A549 (cell line): ENCODE results near the gene HTR2B. TPM values are rescaled to one million over a fixed set of nuclear protein-coding genes. Genes with fewer than 3 reads are reported as not detected.
A peak's percentile ranks its signal among the peaks of the same experiment; 100 is the strongest.

Experiments used
- ATAC-seq, 2 experiments: fragments of 200-7000 bp in 1 of 2; fragments of >200 bp in 1 of 2; cut with Nextera tagmentation in 1 of 2; cut with Tn5 transposase in 1 of 2; 3 replicates each; pipeline versions ENCODE4 v1.8.0 to v1.9.1; 2018 to 2020; ENCODE audit warnings: mild to moderate bottlenecking in 1 of 2, moderate library complexity in 1 of 2
- CTCF ChIA-PET: fragments of 300-600 bp; sonication (Branson Sonifier 250); formaldehyde crosslinking; extraction: SDS; loops from one replicate; lab custom pipeline; 2021; ENCODE audit warnings: antibody characterized with exemption, inconsistent platforms; lab: Yijun Ruan, JAX
- POLR2A ChIA-PET: fragments of 350-600 bp; formaldehyde crosslinking; extraction: SDS; loops from one replicate; lab custom pipeline; 2021; ENCODE audit warnings: antibody characterized with exemption, inconsistent platforms; lab: Yijun Ruan, JAX
- DNase-seq, 2 experiments: peaks; one replicate each; pipeline versions ENCODE4 v3.0.0 to v3.0.0-alpha.2; 2011 to 2016; ENCODE audit warnings: low read depth in 1 of 2, low spot score in 1 of 2
- FAIRE-seq: peaks from 2 replicates; lab custom pipeline; 2011; peaks lifted over from hg19 to GRCh38; lab: Jason Lieb, UNC
- H3K27ac ChIP-seq, 2 experiments: fragments of >200 bp; sonication (Bioruptor Twin); formaldehyde crosslinking; 3 replicates each; pipeline ENCODE4 v1.5.1; 2016 to 2017
- H3K4me1 ChIP-seq: fragments of >200 bp; sonication (Bioruptor Twin); formaldehyde crosslinking; 3 replicates; pipeline ENCODE4 v1.6.1; 2016
- H3K4me2 ChIP-seq: fragments of >200 bp; sonication (Bioruptor Twin); formaldehyde crosslinking; 3 replicates; pipeline ENCODE4 v1.6.1; 2016
- H3K4me3 ChIP-seq: fragments of >200 bp; sonication (Bioruptor Twin); formaldehyde crosslinking; 3 replicates; pipeline ENCODE4 v1.5.1; 2016
- H3K9me3 ChIP-seq: fragments of >200 bp; sonication (Bioruptor Twin); formaldehyde crosslinking; 3 replicates; pipeline ENCODE4 v1.6.1; 2016
- ATOH8 ChIP-seq: fragments of 250-450 bp; sonication (Bioruptor Pico); IDR thresholded peaks from 2 replicates; pipeline ENCODE4 v1.5.0; 2020; ENCODE audit warnings: low read depth, mild to moderate bottlenecking, moderate library complexity
- BCL3 ChIP-seq: fragments of >200 bp; sonication (Bioruptor Twin); formaldehyde crosslinking; IDR thresholded peaks from 3 replicates; pipeline ENCODE4 v1.6.1; 2016
- CEBPB ChIP-seq, 2 experiments: fragments of >200 bp in 1 of 2; sonication (Bioruptor Twin) in 1 of 2; formaldehyde crosslinking in 1 of 2; IDR thresholded peaks; 2 replicates each; pipeline ENCODE4 v1.6.1; 2012 to 2016
- CHD2 ChIP-seq: fragments of 150-350 bp; IDR thresholded peaks from 2 replicates; pipeline ENCODE4 v1.6.1; 2014; ENCODE audit warnings: low read length; ENCODE audit not compliant: partially characterized antibody
- CTCF ChIP-seq: fragments of >200 bp; sonication (Bioruptor Twin); formaldehyde crosslinking; IDR thresholded peaks from 3 replicates; pipeline ENCODE4 v1.5.1; 2016
- ESRRA ChIP-seq: fragments of 150-350 bp; IDR thresholded peaks from 2 replicates; pipeline ENCODE4 v1.6.1; 2014; ENCODE audit warnings: mild to moderate bottlenecking, low read length, borderline replicate concordance
- FOSB ChIP-seq: fragments of 250-450 bp; sonication (Bioruptor Pico); IDR thresholded peaks from 2 replicates; pipeline ENCODE4 v1.5.0; 2020; ENCODE audit warnings: mild to moderate bottlenecking, moderate library complexity
- FOSL2 ChIP-seq, 2 experiments: fragments of 450-650 bp in 1 of 2; fragments of >200 bp in 1 of 2; sonication (Bioruptor Twin) in 1 of 2; formaldehyde crosslinking; IDR thresholded peaks; 2 replicates each; pipeline versions ENCODE4 v1.5.0 to v1.6.1; 2016 to 2020; ENCODE audit warnings: mild to moderate bottlenecking in 1 of 2, moderate library complexity in 1 of 2
- FOXS1 ChIP-seq: fragments of 250-450 bp; sonication (Bioruptor Pico); IDR thresholded peaks from 2 replicates; pipeline ENCODE4 v1.5.0; 2020; ENCODE audit warnings: mild to moderate bottlenecking, moderate library complexity
- JUN ChIP-seq, 2 experiments: fragments of >200 bp; sonication (Bioruptor Twin); formaldehyde crosslinking; IDR thresholded peaks; 2 replicates in 1 of 2; 3 replicates in 1 of 2; pipeline ENCODE4 v1.6.1; 2016 to 2017
- KDM5A ChIP-seq: fragments of 200-600 bp; sonication (generic); IDR thresholded peaks from 2 replicates; pipeline ENCODE4 v1.6.1; 2016; ENCODE audit warnings: antibody characterized with exemption, mild to moderate bottlenecking
- MAFK ChIP-seq: fragments of 450-650 bp; IDR thresholded peaks from 2 replicates; pipeline ENCODE4 v1.6.1; 2014; ENCODE audit not compliant: partially characterized antibody
- NFE2L2 ChIP-seq: fragments of 150-350 bp; conservative IDR thresholded peaks from 2 replicates; pipeline ENCODE4 v1.6.1; 2014; ENCODE audit warnings: low read length
- NR3C1 ChIP-seq: fragments of >200 bp; sonication (Bioruptor Twin); formaldehyde crosslinking; IDR thresholded peaks from 3 replicates; pipeline ENCODE4 v1.6.1; 2017
- POLR2A ChIP-seq: IDR thresholded peaks from 2 replicates; pipeline ENCODE4 v1.6.1; 2012; ENCODE audit warnings: mild to moderate bottlenecking, low read length
- RARB ChIP-seq: fragments of 250-450 bp; sonication (Bioruptor Pico); IDR thresholded peaks from 2 replicates; pipeline ENCODE4 v1.8.0; 2021; ENCODE audit warnings: mild to moderate bottlenecking, moderate library complexity
- RFX5 ChIP-seq: fragments of 450-650 bp; IDR thresholded peaks from 2 replicates; pipeline ENCODE4 v1.7.1; 2014; ENCODE audit warnings: antibody characterized with exemption, mild to moderate bottlenecking, moderate library complexity
- SREBF2 ChIP-seq: fragments of 450-650 bp; IDR thresholded peaks from 2 replicates; pipeline ENCODE4 v1.6.1; 2014; ENCODE audit warnings: mild to moderate bottlenecking, moderate library complexity
- WGBS: methylation state at CpG from one replicate; pipeline ENCODE4 v1.1.6; 2017; ENCODE audit errors: missing lambda C conversion rate; 5-methylcytosine and 5-hydroxymethylcytosine counted together
- polyA minus RNA-seq: library from RNA; depleted of rRNA, polyadenylated mRNA; stranded (reverse); fragments of >200 nt; gene quantifications from 2 replicates; pipeline ENCODE4 v1.2.3, GENCODE V29; 2011; rRNA and poly(A)+ RNA removed
- polyA plus RNA-seq, 4 experiments: library from polyadenylated mRNA; depleted of rRNA in 3 of 4; stranded (reverse); fragments of >200 nt; fragmentation: RNase III in 1 of 4; extraction: RNeasy Plus Mini Kit Qiagen cat#74134 plus additional on column Dnase treatment in 1 of 4; gene quantifications; 2 replicates in 3 of 4; 3 replicates in 1 of 4; pipeline ENCODE4 v1.2.3, GENCODE V29; 2011 to 2017
- TF ChIP-seq, protein P1 (sequence below): fragments of 250-450 bp; sonication (Bioruptor Pico); IDR thresholded peaks from 2 replicates; pipeline ENCODE4 v1.5.0; 2021; ENCODE audit warnings: mild to moderate bottlenecking, moderate library complexity, borderline replicate concordance
- TF ChIP-seq, protein P2 (sequence below): fragments of >200 bp; sonication (Bioruptor Twin); formaldehyde crosslinking; IDR thresholded peaks from 2 replicates; pipeline ENCODE4 v1.6.1; 2016
- TF ChIP-seq, protein P3 (sequence below): IDR thresholded peaks from 2 replicates; pipeline ENCODE4 v1.6.1; 2012; ENCODE audit warnings: low read depth, borderline replicate concordance
- TF ChIP-seq, protein P4 (sequence below): IDR thresholded peaks from 2 replicates; pipeline ENCODE4 v1.6.1; 2012
- TF ChIP-seq, protein P5 (sequence below): fragments of 150-350 bp; IDR thresholded peaks from 2 replicates; pipeline ENCODE4 v1.6.1; 2014; ENCODE audit warnings: low read depth, mild to moderate bottlenecking, low read length

Gene HTR2B
- polyA plus RNA-seq (2011; rRNA removed) (1.4 and 1.5 TPM in 2 replicates), polyA plus RNA-seq (2017; fragmentation: RNase III; extraction: RNeasy Plus Mini Kit Qiagen cat#74134 plus additional on column Dnase treatment) (0.21 to 0.30 TPM (median 0.22 TPM) in 3 replicates), polyA minus RNA-seq (0.63 and 0.74 TPM in 2 replicates)
- 0.36 and 0.40 TPM in 2 replicates for polyA plus RNA-seq (2012; cell fraction: cytosol; rRNA removed)
- 0.22 and 0.37 TPM in 2 replicates for polyA plus RNA-seq (2012; cell fraction: nucleus; rRNA removed)

DNA sequence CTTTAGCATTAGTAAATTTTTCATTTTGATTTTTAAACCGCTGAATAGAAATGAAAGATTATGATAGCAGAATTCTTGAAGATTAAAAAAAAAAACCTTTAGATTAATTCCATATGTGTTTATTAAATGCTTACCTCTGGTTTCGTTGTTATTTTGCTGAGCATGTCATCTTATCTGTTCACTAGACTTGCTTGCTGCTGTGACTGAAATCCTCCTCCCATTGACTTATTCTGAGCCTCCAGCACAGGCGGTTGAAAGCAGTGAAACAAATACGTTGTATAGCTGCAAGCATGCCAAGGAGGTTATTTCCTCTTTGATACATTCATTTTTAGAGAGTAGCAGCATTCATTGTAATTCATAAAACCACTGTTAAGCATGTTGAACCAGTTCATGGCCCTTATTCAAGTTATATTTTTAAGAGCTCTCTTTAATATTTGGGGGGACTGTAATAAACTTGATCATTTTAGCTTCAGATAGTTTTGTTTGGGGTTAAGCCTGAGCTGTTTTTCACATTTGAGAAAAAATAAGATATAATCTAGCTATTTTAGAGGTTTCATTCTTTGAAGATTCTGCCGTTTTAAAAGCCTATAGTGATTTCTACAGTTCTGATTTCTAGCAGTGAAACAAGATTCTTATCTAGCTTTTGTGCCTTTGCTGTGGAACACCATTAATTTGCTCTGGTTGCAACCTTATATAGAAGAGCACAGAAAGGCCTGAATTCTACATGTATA, at the start of gene HTR2B:
Gene HTR2B, minus strand, starts transcription at position 205 of the 731 bp plus-strand sequence. CDS start 1,278 bp downstream, outside the sequence.
- H3K27ac ChIP-seq = no peak within 1 kb of the TSS

GRCh38 chr2:231174211-231174651, 49.4 kb upstream of the HTR2B start:
- Histone ChIP-seq H3K4me3 (no peak overlapping the region), H3K4me1 (no peaks in the 10 kb centered on the region), H3K27ac (no peak overlapping the region), H3K4me2 (no peak overlapping the region), H3K9me3 (no peaks in the 10 kb centered on the region)
- POLR2A ChIA-PET = no interaction called here
- no peak for FAIRE-seq
- WGBS = 84% methylated on average over 2 of the region's 2 CpGs
- ATAC-seq = no peak
- DNase-seq = no peak
- TF ChIP-seq CTCF (no peak), KDM5A (no peak), JUN (IDR thresholded peaks at IDR 0.05) (no peak), RARB (CRISPR knock-in tag) (no peak), POLR2A (no peak), NR3C1 (no peak), FOXS1 (CRISPR knock-in tag) (no peak), CHD2 (no peak), FOSB (CRISPR knock-in tag) (no peak), SREBF2 (no peak), NFE2L2 (no peak)
- TF ChIP-seq, protein P1, sequence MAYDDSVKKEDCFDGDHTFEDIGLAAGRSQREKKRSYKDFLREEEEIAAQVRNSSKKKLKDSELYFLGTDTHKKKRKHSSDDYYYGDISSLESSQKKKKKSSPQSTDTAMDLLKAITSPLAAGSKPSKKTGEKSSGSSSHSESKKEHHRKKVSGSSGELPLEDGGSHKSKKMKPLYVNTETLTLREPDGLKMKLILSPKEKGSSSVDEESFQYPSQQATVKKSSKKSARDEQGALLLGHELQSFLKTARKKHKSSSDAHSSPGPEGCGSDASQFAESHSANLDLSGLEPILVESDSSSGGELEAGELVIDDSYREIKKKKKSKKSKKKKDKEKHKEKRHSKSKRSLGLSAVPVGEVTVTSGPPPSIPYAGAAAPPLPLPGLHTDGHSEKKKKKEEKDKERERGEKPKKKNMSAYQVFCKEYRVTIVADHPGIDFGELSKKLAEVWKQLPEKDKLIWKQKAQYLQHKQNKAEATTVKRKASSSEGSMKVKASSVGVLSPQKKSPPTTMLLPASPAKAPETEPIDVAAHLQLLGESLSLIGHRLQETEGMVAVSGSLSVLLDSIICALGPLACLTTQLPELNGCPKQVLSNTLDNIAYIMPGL (CRISPR knock-in tag) = no peak
- TF ChIP-seq, protein P2, sequence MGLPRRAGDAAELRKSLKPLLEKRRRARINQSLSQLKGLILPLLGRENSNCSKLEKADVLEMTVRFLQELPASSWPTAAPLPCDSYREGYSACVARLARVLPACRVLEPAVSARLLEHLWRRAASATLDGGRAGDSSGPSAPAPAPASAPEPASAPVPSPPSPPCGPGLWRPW = no peak
- TF ChIP-seq, protein P3, sequence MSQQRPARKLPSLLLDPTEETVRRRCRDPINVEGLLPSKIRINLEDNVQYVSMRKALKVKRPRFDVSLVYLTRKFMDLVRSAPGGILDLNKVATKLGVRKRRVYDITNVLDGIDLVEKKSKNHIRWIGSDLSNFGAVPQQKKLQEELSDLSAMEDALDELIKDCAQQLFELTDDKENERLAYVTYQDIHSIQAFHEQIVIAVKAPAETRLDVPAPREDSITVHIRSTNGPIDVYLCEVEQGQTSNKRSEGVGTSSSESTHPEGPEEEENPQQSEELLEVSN = no peak
- TF ChIP-seq, all 56 proteins: peak for 0
- CTCF ChIA-PET = interaction anchor here (0.8 to 1.4 kb wide), 3 partner anchors 8 to 24 kb away, joined by 3 read pairs; no protein-coding TSS in a partner anchor

More for the DNA sequence above, at the start of gene HTR2B:
- H3K4me3 ChIP-seq = no peak within 1 kb of the TSS
- POLR2A ChIA-PET = no interaction called here
- ATAC-seq (0 out of 6 replicates have a peak, but pooled peaks of 1 of the 2 experiments have one; percentile 16), FAIRE-seq (no peak), DNase-seq (peak in 1 of 2 experiments; percentile 38)
- no peaks in the 10 kb centered on the region for H3K9me3 ChIP-seq
- TF ChIP-seq MAFK = peak; percentile 43
- no peak for TF ChIP-seq ESRRA
- H3K4me1 ChIP-seq = peaks cover 95% of the 10 kb centered on the region
- CTCF ChIA-PET = interaction anchor here (0.7 to 2.2 kb wide), 5 partner anchors 21 to 72 kb away, joined by 3 to 7 read pairs (median 5); no protein-coding TSS in a partner anchor
- 54% methylated on average over 5 of the region's 5 CpGs for WGBS
- H3K4me2 ChIP-seq = peak within 1 kb of the TSS; percentile 46

- no peak for FAIRE-seq
- Histone ChIP-seq H3K4me1 (no peaks in the 10 kb centered on the region), H3K4me2 (no peak overlapping the region), H3K27ac (no peak overlapping the region), H3K9me3 (no peaks in the 10 kb centered on the region), H3K4me3 (no peak overlapping the region)
- POLR2A ChIA-PET = no interaction called here
- WGBS = 91% methylated on average over 3 of the region's 3 CpGs
- CTCF ChIA-PET = no interaction called here
- no peak for DNase-seq
- ATAC-seq = no peak
- TF ChIP-seq, protein P4, sequence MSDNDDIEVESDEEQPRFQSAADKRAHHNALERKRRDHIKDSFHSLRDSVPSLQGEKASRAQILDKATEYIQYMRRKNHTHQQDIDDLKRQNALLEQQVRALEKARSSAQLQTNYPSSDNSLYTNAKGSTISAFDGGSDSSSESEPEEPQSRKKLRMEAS = no peak
- no peak for TF ChIP-seq FOSL2 (IDR thresholded peaks at IDR 0.05)
- TF ChIP-seq FOSL2 (CRISPR knock-in tag; IDR thresholded peaks at IDR 0.05) = no peak
- TF ChIP-seq CEBPB (IDR thresholded peaks at IDR 0.05) = no peak
- no peak for TF ChIP-seq FOSB (CRISPR knock-in tag)
- TF ChIP-seq RFX5 = no peak
- TF ChIP-seq, protein P5, sequence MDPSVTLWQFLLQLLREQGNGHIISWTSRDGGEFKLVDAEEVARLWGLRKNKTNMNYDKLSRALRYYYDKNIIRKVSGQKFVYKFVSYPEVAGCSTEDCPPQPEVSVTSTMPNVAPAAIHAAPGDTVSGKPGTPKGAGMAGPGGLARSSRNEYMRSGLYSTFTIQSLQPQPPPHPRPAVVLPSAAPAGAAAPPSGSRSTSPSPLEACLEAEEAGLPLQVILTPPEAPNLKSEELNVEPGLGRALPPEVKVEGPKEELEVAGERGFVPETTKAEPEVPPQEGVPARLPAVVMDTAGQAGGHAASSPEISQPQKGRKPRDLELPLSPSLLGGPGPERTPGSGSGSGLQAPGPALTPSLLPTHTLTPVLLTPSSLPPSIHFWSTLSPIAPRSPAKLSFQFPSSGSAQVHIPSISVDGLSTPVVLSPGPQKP = no peak
- TF ChIP-seq BCL3 = no peak
- TF ChIP-seq ATOH8 = no peak
Observed at GRCh38 chr2:231172025-231172424, 47.2 kb upstream of the HTR2B start.
